ENCODE data around the gene LAMA4. TPM values are rescaled to one million over a fixed set of nuclear protein-coding genes. Genes with fewer than 3 reads are reported as not detected.

Gene LAMA4
- total and polyA plus RNA-seq, 8 donors: 9.7 to 324 (median 43.9) TPM

- no peak for TF ChIP-seq CTCF (IDR thresholded peaks at IDR 0.05)
- TF ChIP-seq POLR2AphosphoS5 (IDR thresholded peaks at IDR 0.05): no peak
- TF ChIP-seq POLR2A (IDR thresholded peaks at IDR 0.05): no peak
- no peak for TF ChIP-seq EP300 (IDR thresholded peaks at IDR 0.05)
- Histone ChIP-seq H3K27ac (peak overlapping the region; percentile 38 to 89 (median 87)), H3K4me3 (no peak overlapping the region), H3K36me3 (no peaks in the 10 kb centered on the region), H3K4me1 (peaks cover 0 to 80% (median 30%) of the 10 kb centered on the region in 4 donors), H3K27me3 (no peaks in the 10 kb centered on the region), H3K9me3 (no peaks in the 10 kb centered on the region)
- no peak for DNase-seq
- intact Hi-C loops (cut with DNase I; ENCODE audit: low total_unique reads): no loop called here
- 53 to 69% (median 65%) methylated on average over 11 of the region's 11 CpGs for WGBS, 5 donors
These were observed 10.2 kb downstream of the LAMA4 start for GRCh38 chr6:112243861-112244827.

- DNase-seq: no peak
- TF ChIP-seq EP300 (IDR thresholded peaks at IDR 0.05) (no peak), POLR2AphosphoS5 (IDR thresholded peaks at IDR 0.05) (no peak), CTCF (IDR thresholded peaks at IDR 0.05) (no peak), POLR2A (IDR thresholded peaks at IDR 0.05) (no peak)
- H3K27me3 ChIP-seq: no peaks in the 10 kb centered on the region
- peaks cover 0 to 80% (median 34%) of the 10 kb centered on the region in 4 donors for H3K4me1 ChIP-seq
- intact Hi-C loops (cut with DNase I; ENCODE audit: low total_unique reads): no loop called here
- H3K9me3 ChIP-seq: no peaks in the 10 kb centered on the region
- peak overlapping the region in 2 of 5 donors; percentile 22 to 87 for H3K27ac ChIP-seq
- no peaks in the 10 kb centered on the region for H3K36me3 ChIP-seq
- no peak overlapping the region for H3K4me3 ChIP-seq
These were observed 12.4 kb downstream of the LAMA4 start for GRCh38 chr6:112241820-112242429.

- Histone ChIP-seq H3K27ac (peak overlapping the region in 4 of 5 donors; percentile 61 to 81 (median 71)), H3K4me3 (no peak overlapping the region), H3K36me3 (no peaks in the 10 kb centered on the region), H3K27me3 (no peaks in the 10 kb centered on the region), H3K4me1 (peaks cover 0 to 76% (median 27%) of the 10 kb centered on the region in 4 donors), H3K9me3 (no peaks in the 10 kb centered on the region)
- TF ChIP-seq POLR2AphosphoS5 (IDR thresholded peaks at IDR 0.05) (peak; percentile 34 to 79 (median 67)), POLR2A (IDR thresholded peaks at IDR 0.05) (no peak)
- intact Hi-C loops (cut with DNase I; ENCODE audit: low total_unique reads): no loop called here
- DNase-seq: peak in 1 of 2 donors; percentile 34
- WGBS, 5 donors: 45 to 74% (median 68%) methylated on average over 3 of the region's 3 CpGs
These were observed 16.8 kb downstream of the LAMA4 start for GRCh38 chr6:112237595-112237994.

GRCh38 chr6:112237066-112237465, 17.3 kb downstream of the LAMA4 start:
- H3K27me3 ChIP-seq: no peaks in the 10 kb centered on the region
- DNase-seq: no peak
- no peaks in the 10 kb centered on the region for H3K9me3 ChIP-seq
- no peak overlapping the region for H3K4me3 ChIP-seq
- TF ChIP-seq EP300 (IDR thresholded peaks at IDR 0.05): no peak
- no peak for TF ChIP-seq CTCF (IDR thresholded peaks at IDR 0.05)
- no peak for TF ChIP-seq POLR2A (IDR thresholded peaks at IDR 0.05)
- no peak for TF ChIP-seq POLR2AphosphoS5 (IDR thresholded peaks at IDR 0.05)
- peaks cover 0 to 74% (median 30%) of the 10 kb centered on the region in 4 donors for H3K4me1 ChIP-seq
- intact Hi-C loops (cut with DNase I; ENCODE audit: low total_unique reads): no loop called here
- 52 to 77% (median 72%) methylated on average over 4 of the region's 4 CpGs for WGBS, 5 donors
- H3K27ac ChIP-seq: peak overlapping the region in 4 of 5 donors; percentile 61 to 81 (median 71)
- H3K36me3 ChIP-seq: no peaks in the 10 kb centered on the region
